GM12873 (cell line): ENCODE data around the gene AP2A1.

Experiments
- CTCF ChIP-seq: IDR thresholded peaks from 2 replicates; pipeline ENCODE4 v1.5.1; 2012; ENCODE audit warnings: low read depth, mild to moderate bottlenecking, moderate library complexity, low read length, control low read depth; ENCODE audit not compliant: insufficient read depth; ENCODE audit errors: missing control alignments

AP2A1 gene

GRCh38 chr19:49766930-49767299 is at the start of gene AP2A1:
AP2A1 (plus strand) TSS chr19:49767001; CDS start chr19:49767134, 133 bp downstream.
- no peak for TF ChIP-seq CTCF

- TF ChIP-seq CTCF, result no peak
Observed at GRCh38 chr19:49718511-49718910, 48.3 kb upstream of the AP2A1 start.

- TF ChIP-seq CTCF, result no peak
Observed at GRCh38 chr19:49718991-49719390, 47.8 kb upstream of the AP2A1 start.

- TF ChIP-seq CTCF, result no peak
Observed at GRCh38 chr19:49727217-49728030, 39.4 kb upstream of the AP2A1 start.

GRCh38 chr19:49730166-49730565 is 36.6 kb upstream of the AP2A1 start:
- no peak for TF ChIP-seq CTCF

GRCh38 chr19:49738268-49738667 is 28.5 kb upstream of the AP2A1 start:
- no peak for TF ChIP-seq CTCF

GRCh38 chr19:49739098-49739497 is 27.7 kb upstream of the AP2A1 start:
- TF ChIP-seq CTCF, result no peak
